GM19240 (cell line): ENCODE data around the gene RALGPS2.

ENCODE experiments used
- DNase-seq: peaks from one replicate; pipeline ENCODE4 v3.0.0; 2011; ENCODE audit warnings: low spot score; ENCODE audit not compliant: insufficient read length

RALGPS2 gene

DNA sequence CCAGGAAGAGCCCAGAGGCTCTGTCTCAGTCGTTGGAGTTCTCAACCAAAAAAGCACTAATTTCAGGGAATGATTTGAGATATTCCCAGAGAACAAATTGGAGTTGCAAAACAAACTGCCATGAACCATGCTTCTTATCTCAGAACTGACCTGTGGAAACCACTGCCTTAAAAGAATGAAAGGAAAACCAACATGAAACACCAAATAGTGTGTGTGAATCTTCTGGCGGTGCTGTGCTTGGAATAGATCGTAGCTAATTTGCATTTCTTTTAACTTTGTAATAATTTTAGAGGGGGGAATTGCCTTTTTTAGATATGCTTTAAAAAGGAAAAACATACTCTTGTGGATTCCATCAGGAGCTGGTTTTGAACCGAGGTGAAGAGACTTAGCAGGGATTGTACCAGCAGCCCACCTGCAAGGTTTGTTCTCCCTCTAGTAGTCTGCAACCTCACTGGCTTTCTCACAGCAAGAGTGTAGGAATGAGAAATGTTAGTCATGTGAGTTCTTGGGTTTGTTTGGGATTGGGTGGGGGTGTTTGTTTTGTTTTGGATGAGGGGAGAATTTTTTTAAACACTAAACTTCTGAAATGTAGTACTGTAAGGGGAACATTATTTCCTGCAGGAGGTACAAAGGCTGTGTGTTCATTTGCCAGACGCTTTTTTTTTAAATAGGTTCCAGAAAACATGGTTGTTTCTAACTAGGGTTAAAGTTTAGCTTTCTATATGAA, 191.6 kb downstream of the RALGPS2 start:
- no peak for DNase-seq

DNA sequence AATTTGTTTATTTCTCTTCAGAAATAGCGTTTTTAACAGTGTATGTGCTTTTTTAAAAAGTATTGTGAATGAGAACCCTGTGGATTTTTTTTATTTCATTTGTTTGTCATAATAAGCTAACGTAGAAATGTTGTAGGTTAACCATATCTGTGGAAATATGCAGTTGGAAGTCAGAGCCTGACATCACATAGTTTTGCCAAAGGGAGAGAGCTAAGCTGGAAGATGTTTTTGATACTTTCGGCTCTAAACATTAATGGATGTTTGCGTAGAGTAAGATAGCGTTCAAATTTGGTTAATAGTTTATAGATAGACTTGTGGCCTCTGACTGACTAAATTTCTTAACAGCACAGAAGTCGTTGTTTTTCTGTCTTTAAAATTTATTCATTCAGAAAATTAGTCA, 193.3 kb downstream of the RALGPS2 start:
- no peak for DNase-seq

DNA sequence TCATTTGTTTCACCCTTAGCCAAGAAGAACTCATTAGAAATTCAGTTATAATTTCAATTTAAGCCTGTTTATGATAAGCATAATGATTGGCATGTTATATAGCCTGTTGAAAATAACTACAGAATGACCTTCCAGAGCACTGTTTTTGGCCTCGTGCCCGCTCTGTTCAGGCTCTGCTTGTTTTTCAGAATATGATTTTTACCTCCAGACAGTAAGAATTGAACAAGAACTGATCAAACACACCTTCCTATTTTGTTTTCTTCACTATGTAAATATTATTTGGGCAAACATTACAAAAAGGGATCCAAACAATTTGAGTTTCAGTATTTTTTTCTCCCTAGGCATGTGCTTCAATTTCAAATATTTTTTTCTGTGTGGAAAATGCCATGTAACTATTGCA, 193.9 kb downstream of the RALGPS2 start:
- DNase-seq = no peak

DNA sequence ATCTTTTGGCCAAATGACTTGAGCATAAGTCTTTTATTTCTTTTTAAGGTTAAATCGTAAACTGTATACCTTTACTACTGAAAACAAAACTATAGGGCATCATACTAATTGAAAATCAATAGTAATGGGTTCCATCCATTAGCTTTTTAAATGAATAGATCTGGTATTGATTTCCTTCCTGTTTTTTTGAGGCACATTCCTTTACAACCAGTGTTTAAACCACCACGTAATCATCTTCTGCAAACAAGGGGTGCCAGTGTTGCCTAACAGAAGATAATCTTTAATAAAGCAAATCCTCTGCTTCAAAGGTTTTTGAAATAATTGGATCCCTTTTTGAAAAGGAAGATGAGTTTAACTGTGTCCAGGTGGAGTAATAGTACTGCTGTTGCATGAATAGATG, 194.5 kb downstream of the RALGPS2 start:
- no peak for DNase-seq

DNA sequence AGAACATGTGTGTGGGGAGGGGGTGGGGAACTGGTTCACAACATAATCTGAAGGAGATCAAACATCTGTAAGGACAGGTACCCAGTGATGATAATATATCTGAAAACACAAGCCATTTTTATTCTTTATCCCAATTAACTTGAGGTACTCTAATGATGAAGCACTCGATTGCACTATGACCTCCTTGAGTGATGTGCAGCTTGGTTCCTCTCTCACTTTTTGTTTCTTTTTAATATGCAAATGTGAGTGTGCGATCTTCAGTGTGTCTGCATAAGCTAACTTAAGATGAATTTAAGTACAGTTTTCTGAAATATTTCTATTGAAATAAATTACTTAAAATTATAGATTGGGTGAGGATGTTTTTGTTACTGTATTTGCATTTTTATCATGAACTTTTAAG, 196.5 kb downstream of the RALGPS2 start:
- no peak for DNase-seq

DNA sequence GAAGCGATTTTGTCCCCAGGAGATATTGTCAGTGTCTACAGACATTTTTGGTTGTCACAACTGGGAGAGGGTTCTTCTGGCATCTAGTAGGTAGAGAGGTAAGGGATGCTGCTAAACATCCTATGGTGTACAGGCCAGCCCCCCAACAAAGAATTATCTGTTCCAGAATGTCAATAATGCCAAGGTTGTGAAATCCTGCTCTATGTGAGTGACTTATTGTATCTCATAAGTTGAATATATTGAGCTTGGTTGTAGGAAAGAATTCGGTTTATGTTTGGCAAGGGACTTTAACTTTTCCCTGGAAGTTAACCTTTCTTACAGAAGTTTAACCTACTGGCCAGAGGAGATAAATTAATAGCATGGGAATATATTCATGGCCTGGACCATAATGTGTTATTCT, 198.5 kb downstream of the RALGPS2 start:
- no peak for DNase-seq

DNA sequence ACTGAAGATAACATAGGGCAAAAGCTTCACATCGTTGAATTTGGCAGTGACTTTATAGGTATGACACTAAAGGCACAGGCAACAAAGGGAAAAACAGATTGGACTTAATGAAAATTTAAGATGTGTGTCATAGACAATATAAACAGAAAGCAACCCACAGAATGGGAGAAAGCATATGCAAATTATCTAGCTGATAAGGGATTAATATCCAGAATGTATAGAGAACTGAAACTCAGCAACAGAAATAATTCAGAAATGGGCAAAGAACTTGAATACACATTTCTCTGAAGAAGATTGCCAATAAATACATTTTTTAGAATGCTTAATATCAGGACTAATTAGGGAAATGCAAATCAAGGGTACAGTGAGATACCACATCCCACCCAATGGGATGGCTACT, 201.0 kb downstream of the RALGPS2 start:
- no peak for DNase-seq

DNA sequence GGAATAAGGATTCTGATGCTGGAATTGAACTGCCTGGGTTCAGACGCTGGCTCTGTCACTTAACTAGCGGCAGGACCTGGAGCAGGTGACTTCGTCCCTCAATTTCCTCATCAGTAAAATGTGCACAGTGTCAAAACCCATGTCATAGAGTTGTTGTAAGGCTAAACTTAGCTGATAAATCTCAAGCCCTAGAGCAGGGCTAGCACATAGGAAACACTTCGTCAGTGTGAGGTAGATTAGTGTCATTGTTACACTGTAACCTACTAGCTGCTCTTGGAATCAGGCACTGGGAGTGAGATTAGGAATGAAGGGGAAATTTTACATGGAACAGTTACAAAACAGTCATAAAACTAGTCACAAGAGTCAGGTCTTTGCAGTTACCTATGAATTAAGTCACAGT, 202.0 kb downstream of the RALGPS2 start:
- DNase-seq = no peak

DNA sequence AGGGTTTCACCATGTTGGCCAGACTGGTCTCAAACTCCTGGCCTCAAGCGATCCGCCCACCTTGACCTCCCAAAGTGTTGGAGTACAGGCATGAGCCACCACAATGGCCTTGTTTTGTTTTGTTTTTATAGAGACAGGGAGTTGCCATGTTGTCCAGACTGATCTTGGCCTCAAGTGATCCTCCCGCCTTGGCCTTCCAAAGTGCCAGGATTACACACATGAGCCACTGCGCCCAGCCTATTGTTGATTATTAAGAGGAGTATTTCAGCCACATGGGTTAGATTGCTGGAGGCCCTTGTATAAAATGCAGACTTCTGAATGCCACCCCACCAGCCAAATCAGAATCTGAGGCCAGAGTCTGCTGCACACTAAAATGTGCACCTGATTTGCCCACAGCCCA, 203.0 kb downstream of the RALGPS2 start:
- no peak for DNase-seq

DNA sequence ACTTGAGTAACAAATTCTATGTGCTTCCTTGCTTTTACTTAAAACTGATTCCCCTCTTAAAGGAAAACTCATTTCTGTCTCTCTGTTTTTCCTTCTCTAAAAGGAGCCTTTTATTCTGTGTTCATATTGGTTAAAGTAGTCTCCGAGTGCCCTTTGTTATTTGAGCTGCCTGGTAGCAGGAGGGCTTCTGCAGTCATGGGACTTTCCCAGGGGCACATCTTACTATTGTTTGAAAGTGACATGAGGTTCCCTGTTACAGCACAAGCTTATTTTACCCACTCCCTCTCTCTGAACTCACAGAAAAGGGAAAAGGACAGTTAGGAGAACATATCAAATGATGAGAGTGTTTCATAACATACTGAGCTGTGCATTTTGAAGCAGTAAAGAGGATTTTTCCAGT, 203.9 kb downstream of the RALGPS2 start:
- no peak for DNase-seq

DNA sequence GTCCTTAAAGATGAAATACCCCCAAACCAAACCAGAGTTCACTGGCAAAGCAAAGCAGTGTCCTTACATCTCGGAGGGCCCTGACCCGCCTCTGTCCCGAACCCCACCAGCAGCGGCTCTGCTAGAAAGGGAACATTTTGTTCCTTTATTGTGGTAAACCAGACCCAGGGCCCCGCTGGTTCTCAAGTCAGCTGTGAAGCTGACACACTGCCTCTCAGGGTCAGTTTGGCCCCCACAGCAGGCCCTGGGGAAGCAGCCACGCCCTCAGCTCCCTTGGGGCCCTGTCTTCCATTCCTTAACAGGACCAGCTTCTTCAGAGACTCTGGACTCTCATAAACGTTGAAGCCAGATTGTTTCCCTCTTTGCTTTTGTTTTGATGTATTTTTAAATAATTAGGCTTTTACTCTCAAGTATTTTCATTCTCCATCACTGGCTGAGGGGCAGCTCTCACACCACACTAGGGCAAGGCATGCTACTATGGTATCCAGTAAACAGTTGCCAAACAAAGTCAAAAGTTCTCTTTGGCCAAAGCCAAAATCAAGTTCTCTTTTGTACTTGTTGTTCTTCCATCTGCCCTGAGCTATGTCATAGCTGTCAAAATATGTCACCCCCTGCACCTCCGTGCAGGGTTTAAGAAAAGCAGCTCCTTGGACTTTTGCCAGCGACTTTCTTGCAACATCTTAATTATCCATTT, 207.0 kb downstream of the RALGPS2 start:
- no peak for DNase-seq

DNA sequence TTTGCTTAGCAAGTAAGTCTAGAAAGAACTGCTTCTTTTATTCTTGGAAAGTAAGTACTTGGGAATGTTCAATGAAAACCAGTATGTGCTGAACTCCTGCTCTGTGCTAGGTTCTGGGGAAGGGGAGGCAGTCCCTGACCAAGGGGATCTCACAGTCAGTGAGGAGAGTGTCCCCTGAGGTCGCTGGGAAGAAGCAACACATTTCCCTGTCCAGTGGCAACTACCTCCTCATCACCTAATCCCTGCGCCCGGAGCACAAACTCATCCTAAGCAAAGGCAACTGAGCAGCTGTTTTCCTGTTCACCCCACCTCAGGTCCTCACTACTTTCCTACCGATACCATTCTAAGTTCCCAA, 207.5 kb downstream of the RALGPS2 start:
- DNase-seq = no peak

DNA sequence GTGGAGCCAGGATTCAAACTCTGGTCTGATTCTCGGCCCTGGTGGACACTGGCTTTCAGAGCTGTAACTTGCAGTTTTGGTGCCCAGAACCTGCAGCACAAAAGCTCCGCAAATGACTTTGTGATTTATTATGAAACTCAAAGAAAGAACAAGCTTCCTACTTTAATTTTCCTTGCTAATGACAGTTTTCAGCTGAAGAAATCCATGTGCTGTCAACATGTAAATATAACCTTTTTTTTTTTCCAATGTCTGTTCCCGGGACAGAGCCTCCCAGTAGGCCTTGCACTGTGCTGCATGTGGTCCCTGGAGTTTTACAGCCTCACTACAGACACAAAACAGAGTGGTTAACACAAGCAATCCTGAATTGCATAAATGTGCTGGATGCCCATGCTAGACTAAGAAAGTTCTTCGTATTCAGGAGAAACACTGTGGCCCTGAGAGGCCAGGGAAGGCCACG, 208.1 kb downstream of the RALGPS2 start:
- DNase-seq = no peak

DNA sequence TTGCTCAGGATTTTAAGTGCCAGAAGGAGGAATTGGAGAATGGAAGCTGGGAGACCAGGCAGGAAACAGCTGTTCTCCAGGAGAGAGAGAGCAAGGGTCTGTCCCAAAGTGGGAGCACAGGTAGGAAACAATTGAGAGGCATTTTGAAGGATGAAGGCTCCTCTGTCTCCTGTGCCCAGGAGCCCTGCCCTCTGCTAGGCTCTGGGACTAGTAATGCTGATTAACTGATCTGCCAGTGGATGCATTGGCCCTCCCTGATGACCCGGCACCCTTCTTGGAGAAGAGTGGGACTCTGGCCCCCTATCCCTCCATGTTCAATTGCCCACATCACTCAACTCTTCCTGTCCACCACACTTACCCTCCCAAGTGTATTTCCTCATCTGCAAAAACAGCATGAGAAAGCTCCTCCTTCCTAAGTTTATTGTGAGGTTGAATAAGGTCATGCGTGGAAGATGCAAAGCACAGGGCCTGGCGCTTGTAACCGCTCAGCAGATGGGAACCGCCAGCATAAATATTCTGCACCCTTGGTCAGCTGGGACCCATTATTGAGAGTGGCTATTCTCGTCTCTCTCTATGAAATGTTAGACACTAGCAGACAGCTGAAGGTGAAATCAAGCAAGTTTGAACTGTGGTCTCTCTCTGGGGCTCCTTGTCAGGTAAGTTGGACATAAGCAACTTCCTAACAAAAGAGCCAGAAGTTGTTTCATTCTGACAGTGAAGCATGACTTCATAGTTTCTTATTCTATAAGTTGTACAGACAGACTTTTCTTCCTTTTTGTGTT, 208.9 kb downstream of the RALGPS2 start:
- DNase-seq = no peak

DNA sequence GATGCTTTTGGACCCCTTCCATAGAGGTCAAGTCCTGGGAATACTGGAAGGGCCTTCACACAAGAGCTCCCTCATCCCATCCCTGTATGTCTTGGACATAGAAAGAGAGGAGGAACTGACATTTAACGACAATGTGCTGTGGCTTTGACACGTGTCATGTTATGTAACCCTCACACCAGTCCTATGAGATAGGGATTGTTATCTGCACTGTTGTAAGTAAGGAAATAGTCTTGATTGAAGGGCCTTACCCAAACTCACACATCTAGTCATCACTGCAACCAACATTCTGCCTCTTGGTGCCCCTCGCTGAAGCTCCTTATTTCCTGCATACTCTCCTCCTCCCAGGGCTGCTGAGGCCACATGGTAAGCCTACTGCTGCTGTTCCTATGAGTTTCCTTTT, 209.5 kb downstream of the RALGPS2 start:
- no peak for DNase-seq

DNA sequence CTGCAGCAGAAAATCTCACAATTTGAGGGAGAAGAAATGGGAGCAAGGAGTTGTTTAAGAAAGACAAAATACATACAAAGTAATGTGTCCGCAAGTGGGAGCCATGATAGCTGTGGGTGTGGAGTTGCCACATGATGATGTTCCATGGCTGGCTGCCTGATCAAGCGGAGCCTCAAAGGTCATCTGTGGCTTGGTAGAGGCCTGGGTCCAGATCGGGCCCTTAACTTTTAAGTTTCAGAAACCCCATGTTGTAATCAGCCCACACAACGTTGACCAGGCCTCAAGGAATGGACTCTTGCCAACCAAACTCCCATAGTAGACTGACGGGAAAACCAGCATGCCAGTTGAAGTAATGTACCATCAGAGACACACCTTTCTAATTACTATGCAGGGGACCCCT, 210.6 kb downstream of the RALGPS2 start:
- DNase-seq = no peak

DNA sequence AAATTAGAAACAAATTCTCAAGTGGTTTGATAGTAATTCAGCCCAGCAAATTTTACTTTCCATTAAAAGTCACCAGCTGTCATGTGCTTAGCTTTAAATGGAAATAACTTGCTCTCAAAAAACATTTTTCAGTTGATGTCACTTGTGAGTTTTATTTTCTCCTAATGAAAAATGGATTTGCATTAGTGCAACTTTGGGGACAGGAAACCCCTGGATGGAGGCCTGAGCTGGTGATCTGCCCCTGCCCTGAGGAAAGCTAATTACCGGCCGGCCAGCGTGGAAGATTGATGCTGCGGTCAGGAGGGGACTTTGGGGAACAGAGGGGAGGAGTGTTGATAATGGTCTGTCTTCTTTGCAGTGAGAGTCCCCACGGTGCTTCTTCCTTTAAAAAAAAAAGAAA, 212.7 kb downstream of the RALGPS2 start:
- no peak for DNase-seq

DNA sequence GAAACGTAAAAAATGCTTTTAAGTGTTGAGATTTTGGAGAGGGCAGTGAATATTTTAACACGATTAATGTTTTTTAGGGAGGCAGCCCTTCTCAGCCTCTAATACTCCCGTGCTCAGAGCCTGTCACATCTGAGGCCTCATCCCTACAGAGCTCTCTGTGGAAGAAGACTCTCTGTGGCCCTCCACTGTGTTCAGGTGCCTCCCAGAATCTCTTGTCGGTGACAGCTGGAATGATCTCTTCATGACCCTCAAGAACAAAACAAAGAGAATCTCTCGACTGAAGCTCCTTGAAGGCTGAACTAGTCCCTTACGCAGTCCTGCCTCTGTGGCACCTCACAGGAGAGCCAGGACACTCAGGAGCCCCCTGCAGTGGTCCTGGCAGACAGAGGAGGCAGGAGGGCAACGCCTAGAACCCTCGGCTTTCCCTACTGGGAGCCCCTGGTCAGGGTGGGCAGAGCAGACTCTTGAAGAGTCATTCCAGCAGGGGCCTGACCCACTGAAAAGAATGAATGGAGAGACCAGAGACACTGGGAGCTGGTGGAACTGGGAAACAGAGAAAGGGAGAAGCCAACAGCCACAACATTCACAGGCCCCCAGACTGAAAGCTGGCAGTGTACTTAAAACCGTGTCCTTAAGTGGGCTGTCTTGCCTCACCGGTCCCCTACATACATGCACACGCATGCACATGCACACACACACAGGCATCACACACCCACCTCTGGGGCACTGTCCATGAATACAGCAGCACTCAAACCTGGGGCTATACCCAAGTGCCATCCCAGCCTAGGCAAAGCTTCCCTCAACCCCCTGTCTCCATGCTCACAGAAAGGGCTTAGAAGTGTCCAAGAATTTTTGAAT, 213.3 kb downstream of the RALGPS2 start:
- DNase-seq = no peak

DNA sequence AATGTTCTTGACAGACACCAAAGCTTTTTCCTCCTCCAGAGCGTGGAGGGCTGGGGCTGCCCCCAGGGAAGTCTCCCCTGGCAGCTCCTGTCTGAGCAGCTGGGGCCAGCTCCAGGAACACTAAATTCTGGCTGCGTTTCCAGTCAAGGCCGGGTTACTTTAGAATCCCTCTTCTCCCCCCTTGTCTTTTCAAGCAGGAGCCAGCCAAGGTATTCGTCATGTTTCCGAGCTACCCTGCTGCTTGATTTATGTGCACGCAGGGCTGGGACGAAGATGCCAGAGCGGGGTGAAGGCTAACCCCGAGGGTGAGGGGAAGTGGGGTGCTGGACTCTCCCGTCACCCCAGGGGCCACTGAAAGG, 213.9 kb downstream of the RALGPS2 start:
- DNase-seq = no peak

DNA sequence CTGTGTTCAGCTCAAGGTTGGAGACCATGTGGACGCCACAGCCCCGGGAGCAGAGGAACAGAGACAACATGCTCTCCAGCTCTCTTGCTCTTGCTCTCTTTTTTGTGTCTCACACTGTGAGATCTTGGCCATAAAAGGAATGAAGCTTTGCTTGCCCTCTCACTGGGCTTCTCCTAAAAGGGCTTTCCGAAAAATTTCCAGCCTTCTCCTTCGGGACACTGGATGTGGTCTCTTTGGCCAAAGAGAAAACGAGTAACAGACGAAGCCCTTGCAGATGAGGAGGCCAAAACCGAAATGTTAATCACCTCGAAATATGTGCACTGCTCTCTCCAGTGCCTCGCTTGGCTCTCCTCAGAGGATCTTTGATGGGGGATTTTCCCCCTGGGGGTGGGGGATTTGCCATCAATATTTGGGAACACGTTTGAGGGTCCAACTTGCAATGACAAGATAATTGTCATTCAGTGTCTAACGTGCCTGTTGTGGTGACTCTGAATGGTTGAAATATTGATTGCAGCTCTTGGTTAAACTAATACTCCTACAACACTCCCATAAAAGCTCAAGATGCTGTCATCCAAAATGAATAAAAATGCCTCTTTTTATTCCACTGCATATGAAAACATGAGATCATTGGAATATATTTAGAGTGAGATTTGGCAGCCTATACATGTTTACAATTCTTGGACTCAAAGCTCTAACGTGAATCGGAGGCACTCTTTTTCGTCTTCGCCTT, 214.5 kb downstream of the RALGPS2 start:
- no peak for DNase-seq
